Prostate gland (tissue), 2 donors: Measurements from ENCODE around the gene PDE11A.

ENCODE experiments used
- CTCF ChIP-seq, 4 experiments: fragments of 200-600 bp in 2 of 4; fragments of 450-650 bp in 2 of 4; sonication (generic) in 2 of 4; IDR thresholded peaks; 1 replicate in 3 of 4; 2 replicates in 1 of 4; pipeline ENCODE4 v1.5.1; 2016 to 2019; ENCODE audit warnings: antibody characterized with exemption in 4 of 4, mild to moderate bottlenecking in 2 of 4, moderate library complexity in 2 of 4
- POLR2AphosphoS5 ChIP-seq: sonication (generic); formaldehyde crosslinking; IDR thresholded peaks from one replicate; pipeline ENCODE4 v1.6.1; 2017; ENCODE audit warnings: antibody characterized with exemption

GRCh38 chr2:177772529-177772928, 300.0 kb downstream of the PDE11A start:
- TF ChIP-seq POLR2AphosphoS5 (no peak), CTCF (IDR thresholded peaks at IDR 0.05) (peak in 3 of 4 experiments; percentile 45 to 65 (median 50))
